H1 (cell line): ENCODE data around the gene GABRB2. TPM values are rescaled to one million over a fixed set of nuclear protein-coding genes. Genes with fewer than 3 reads are reported as not detected.

Source experiments
- CTCF ChIA-PET: fragments of 300-600 bp; sonication (Branson Sonifier 250); formaldehyde crosslinking; loops from one replicate; lab custom pipeline; 2021; ENCODE audit not compliant: partially characterized antibody; lab: Charles Lee
- POLR2A ChIA-PET: fragments of 300-600 bp; sonication (Branson Sonifier 250); formaldehyde crosslinking; loops from one replicate; lab custom pipeline; 2021; ENCODE audit warnings: inconsistent platforms; ENCODE audit not compliant: partially characterized antibody; lab: Charles Lee
- DNase-seq, 2 experiments: peaks; one replicate each; pipeline versions ENCODE4 v3.0.0 to v3.0.0-alpha.2; 2010 to 2022; ENCODE audit warnings: low spot score in 2 of 2, low read depth in 1 of 2, mixed read lengths in 1 of 2
- FAIRE-seq: peaks from 2 replicates; lab custom pipeline; 2011; peaks lifted over from hg19 to GRCh38; lab: Jason Lieb, UNC
- H2AFZ ChIP-seq: 2 replicates; pipeline ENCODE4 v1.8.1; 2012; ENCODE audit warnings: low read length, inconsistent platforms
- H2AK5ac ChIP-seq: 2 replicates; pipeline ENCODE4 v1.6.1; 2013; ENCODE audit warnings: low read depth, low read length
- H2BK120ac ChIP-seq: replicated peaks from 2 replicates; pipeline ENCODE3; 2013; ENCODE audit warnings: low read depth, low read length, inconsistent platforms
- H2BK12ac ChIP-seq: 2 replicates; pipeline ENCODE4 v1.6.1; 2013; ENCODE audit warnings: low read depth, low read length
- H2BK15ac ChIP-seq: 2 replicates; pipeline ENCODE4 v1.6.1; 2013; ENCODE audit warnings: low read length
- H2BK20ac ChIP-seq: 2 replicates; pipeline ENCODE4 v1.6.1; 2013; ENCODE audit warnings: low read length
- H2BK5ac ChIP-seq: 2 replicates; pipeline ENCODE4 v1.6.1; 2013; ENCODE audit warnings: low read depth, low read length
- H3K14ac ChIP-seq: 2 replicates; pipeline ENCODE4 v1.6.1; 2013; ENCODE audit warnings: inconsistent platforms; ENCODE audit not compliant: insufficient read length
- H3K18ac ChIP-seq: 2 replicates; pipeline ENCODE4 v1.6.1; 2013; ENCODE audit warnings: low read length; ENCODE audit errors: extremely low read depth
- H3K23ac ChIP-seq: 2 replicates; pipeline ENCODE4 v1.6.1; 2013; ENCODE audit warnings: inconsistent platforms; ENCODE audit not compliant: insufficient read length
- H3K23me2 ChIP-seq: 2 replicates; pipeline ENCODE4 v1.6.1; 2013; ENCODE audit warnings: low read depth, low read length
- H3K27ac ChIP-seq: 2 replicates; pipeline ENCODE4 v1.6.1; 2011; ENCODE audit warnings: low read depth, low read length, inconsistent platforms
- H3K27me3 ChIP-seq, 4 experiments: replicated peaks in 1 of 4; 1 replicate in 1 of 4; 2 replicates in 3 of 4; pipeline versions ENCODE4 v1.6.1 to v1.8.1; 2011 to 2013; ENCODE audit warnings: low read length in 3 of 4, mild to moderate bottlenecking in 3 of 4, inconsistent platforms in 2 of 4, mixed read lengths in 2 of 4, moderate library complexity in 1 of 4; ENCODE audit not compliant: control insufficient read depth in 3 of 4, insufficient read depth in 3 of 4; ENCODE audit errors: extremely low read depth in 1 of 4
- H3K36me3 ChIP-seq, 4 experiments: 2 replicates each; pipeline versions ENCODE4 v1.6.1 to v1.8.1; 2011 to 2013; ENCODE audit warnings: mild to moderate bottlenecking in 4 of 4, low read length in 3 of 4, moderate library complexity in 2 of 4, control low read depth in 1 of 4, inconsistent platforms in 1 of 4; ENCODE audit not compliant: insufficient read depth in 4 of 4, control insufficient read depth in 2 of 4
- H3K4ac ChIP-seq: replicated peaks from 2 replicates; pipeline ENCODE3; 2013; ENCODE audit warnings: low read length, low read depth, mixed read lengths, inconsistent platforms; ENCODE audit not compliant: insufficient read length
- H3K4me1 ChIP-seq, 4 experiments: replicated peaks in 1 of 4; 1 replicate in 1 of 4; 2 replicates in 3 of 4; pipeline versions ENCODE4 v1.6.1 to v1.8.1; 2011 to 2013; ENCODE audit warnings: low read length in 3 of 4, inconsistent platforms in 2 of 4, mixed read lengths in 1 of 4; ENCODE audit not compliant: insufficient read depth in 4 of 4, control insufficient read depth in 3 of 4
- H3K4me2 ChIP-seq, 2 experiments: 2 replicates each; pipeline versions ENCODE4 v1.6.1 to v1.8.1; 2011 to 2013; ENCODE audit warnings: low read depth in 2 of 2, low read length in 2 of 2, control low read depth in 1 of 2, inconsistent platforms in 1 of 2, mild to moderate bottlenecking in 1 of 2; ENCODE audit not compliant: insufficient read depth in 1 of 2
- H3K4me3 ChIP-seq, 4 experiments: fragments of 200-600, 300-600 bp in 1 of 4; sonication (generic), shearing (Covaris generic), sonication (Bioruptor Twin) in 1 of 4; 2 replicates each; pipeline versions ENCODE4 v1.5.1 to v1.8.1; 2011 to 2016; ENCODE audit warnings: low read length in 4 of 4, low read depth in 3 of 4, control low read depth in 2 of 4, inconsistent platforms in 2 of 4, mild to moderate bottlenecking in 2 of 4, mixed read lengths in 1 of 4, moderate library complexity in 1 of 4; ENCODE audit not compliant: insufficient read depth in 2 of 4; ENCODE audit errors: extremely low read depth in 1 of 4
- H3K56ac ChIP-seq: replicated peaks from 2 replicates; pipeline ENCODE3; 2013; ENCODE audit warnings: low read depth, mild to moderate bottlenecking, mixed read lengths, low read length, inconsistent platforms; ENCODE audit not compliant: insufficient read length
- H3K79me1 ChIP-seq: 2 replicates; pipeline ENCODE4 v1.6.1; 2013; ENCODE audit warnings: low read depth, low read length, control low read depth
- H3K79me2 ChIP-seq, 2 experiments: 2 replicates each; pipeline versions ENCODE4 v1.6.1 to v1.8.1; 2012 to 2013; ENCODE audit warnings: low read length in 2 of 2, mild to moderate bottlenecking in 2 of 2, inconsistent platforms in 1 of 2; ENCODE audit not compliant: insufficient read depth in 2 of 2, control insufficient read depth in 1 of 2
- H3K9ac ChIP-seq, 4 experiments: replicated peaks in 1 of 4; 1 replicate in 1 of 4; 2 replicates in 3 of 4; pipeline versions ENCODE4 v1.6.1 to v1.8.1; 2011 to 2013; ENCODE audit warnings: low read depth in 3 of 4, low read length in 3 of 4, control low read depth in 2 of 4, mild to moderate bottlenecking in 2 of 4, moderate library complexity in 2 of 4, inconsistent platforms in 1 of 4; ENCODE audit errors: extremely low read depth in 1 of 4
- H3K9me3 ChIP-seq, 2 experiments: 2 replicates each; pipeline versions ENCODE4 v1.6.1 to v1.8.1; 2012 to 2013; ENCODE audit warnings: mild to moderate bottlenecking in 2 of 2, moderate library complexity in 2 of 2, control low read depth in 1 of 2, inconsistent platforms in 1 of 2, low read depth in 1 of 2, low read length in 1 of 2, mixed read lengths in 1 of 2; ENCODE audit not compliant: insufficient read depth in 2 of 2
- H4K20me1 ChIP-seq, 2 experiments: replicated peaks in 1 of 2; 2 replicates each; pipeline versions ENCODE3 to v1.8.1; 2011 to 2013; ENCODE audit warnings: inconsistent platforms in 2 of 2, low read length in 2 of 2, mild to moderate bottlenecking in 1 of 2; ENCODE audit not compliant: insufficient read depth in 2 of 2, control insufficient read depth in 1 of 2
- H4K5ac ChIP-seq: 2 replicates; pipeline ENCODE4 v1.6.1; 2013; ENCODE audit warnings: low read length, low read depth, mixed read lengths, inconsistent platforms; ENCODE audit not compliant: insufficient read length
- H4K8ac ChIP-seq: 2 replicates; pipeline ENCODE4 v1.8.0; 2013; ENCODE audit warnings: mild to moderate bottlenecking, moderate library complexity, low read length, inconsistent platforms; ENCODE audit not compliant: insufficient read depth; ENCODE audit errors: extremely low read depth
- H4K91ac ChIP-seq: replicated peaks from 2 replicates; pipeline ENCODE3; 2013; ENCODE audit warnings: low read length, mixed read lengths, inconsistent platforms; ENCODE audit not compliant: insufficient read length
- BCL11A ChIP-seq, 2 experiments: IDR thresholded peaks; one replicate each; pipeline ENCODE4 v1.6.1; 2011; ENCODE audit warnings: low read depth in 2 of 2, low read length in 2 of 2, mild to moderate bottlenecking in 2 of 2
- CTCF ChIP-seq, 3 experiments: IDR thresholded peaks; 1 replicate in 2 of 3; 2 replicates in 1 of 3; pipeline versions ENCODE4 v1.5.1 to v1.6.1; 2011; ENCODE audit warnings: low read length in 3 of 3, mild to moderate bottlenecking in 3 of 3, inconsistent platforms in 2 of 3, low read depth in 1 of 3, moderate library complexity in 1 of 3; ENCODE audit not compliant: insufficient read depth in 1 of 3; ENCODE audit errors: control extremely low read depth in 1 of 3
- HDAC2 ChIP-seq, 2 experiments: fragments of 300-600 bp in 1 of 2; sonication (generic) in 1 of 2; IDR thresholded peaks; 2 replicates each; pipeline ENCODE4 v1.6.1; 2011 to 2012; ENCODE audit warnings: low read depth in 2 of 2, low read length in 2 of 2, mild to moderate bottlenecking in 2 of 2, moderate library complexity in 2 of 2, borderline replicate concordance in 1 of 2, inconsistent platforms in 1 of 2
- TBP ChIP-seq: IDR thresholded peaks from 2 replicates; pipeline ENCODE4 v1.6.1; 2011; ENCODE audit warnings: low read depth, low read length, improper control_type of control experiment
- WGBS, 2 experiments: shearing (Covaris generic) in 1 of 2; methylation state at CpG; one replicate each; pipeline versions ENCODE4 v1.1.6 to v1.1.7; 2013 to 2015; ENCODE audit warnings: low lambda C conversion rate in 2 of 2, mixed read lengths in 2 of 2, inconsistent platforms in 1 of 2, low coverage in 1 of 2, missing lambda C conversion rate in 1 of 2; ENCODE audit not compliant: insufficient replicate concordance in 2 of 2, insufficient coverage in 1 of 2, insufficient read length in 1 of 2; ENCODE audit errors: extremely low coverage in 1 of 2, missing lambda C conversion rate in 1 of 2; 5-methylcytosine and 5-hydroxymethylcytosine counted together
- polyA plus RNA-seq, 7 experiments: library from polyadenylated mRNA; depleted of rRNA in 3 of 7; stranded (reverse) in 5 of 7; unstranded in 2 of 7; fragments of >200 nt in 5 of 7; fragments of 200-250 nt in 2 of 7; gene quantifications; 1 replicate in 5 of 7; 2 replicates in 1 of 7; 4 replicates in 1 of 7; pipeline versions ENCODE4 v1.2.1 to v1.2.3, GENCODE V29; 2011 to 2013; ENCODE audit warnings: missing spikeins in 2 of 7, mixed read lengths in 2 of 7
- total RNA-seq: library from RNA; stranded (reverse); fragmentation: NEBNext Ultra II Directional; extraction: Animal tissue kit (Norgen Biotek cat#: 25700); gene quantifications from 2 replicates; pipeline ENCODE4 v1.2.1, GENCODE V29; 2021
- TF ChIP-seq, protein P1 (sequence below): IDR thresholded peaks from 2 replicates; pipeline ENCODE4 v1.6.1; 2011; ENCODE audit warnings: low read length, improper control_type of control experiment

The GABRB2 gene
- total and polyA plus RNA-seq, 2 of the 8 experiments (the other 6 are each of a cell fraction or from before 2014, with no cell fraction given) = 0.54 to 1.9 TPM

DNA sequence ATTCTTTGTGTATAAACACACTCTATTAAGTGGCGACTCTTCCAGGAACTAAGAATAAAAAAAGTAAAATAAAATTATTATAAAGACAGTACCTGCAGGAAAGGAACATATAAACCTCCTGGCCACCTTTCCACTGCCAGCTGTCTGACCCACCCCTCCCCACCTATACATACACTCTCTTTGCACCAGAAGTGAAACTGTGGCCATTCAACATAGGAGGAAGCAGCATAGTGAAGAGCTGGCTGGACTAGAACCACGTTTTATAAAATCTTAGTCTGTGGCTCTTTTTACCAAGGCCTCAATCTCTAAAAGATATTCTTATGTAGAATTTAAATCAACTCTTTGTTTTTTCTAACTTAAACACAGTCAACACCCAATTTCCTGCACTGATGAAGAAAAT, 289.6 kb downstream of the GABRB2 start:
- CTCF ChIA-PET = no interaction called here
- H3K23ac ChIP-seq = no peak overlapping the region
- H3K79me1 ChIP-seq = no peaks in the 10 kb centered on the region
- no peak overlapping the region for H3K4me3 ChIP-seq
- H3K36me3 ChIP-seq = no peaks in the 10 kb centered on the region
- DNase-seq (no peak), FAIRE-seq (no peak)
- WGBS, 2 experiments = 82% methylated on average over 2 of the region's 2 CpGs; no CpG with 5 or more reads in 1 of the 2 experiments
- no peaks in the 10 kb centered on the region for H4K20me1 ChIP-seq
- peaks cover 0 to 2% (median 0%) of the 10 kb centered on the region in 4 experiments; a peak in 4 of 7 replicates for H3K4me1 ChIP-seq
- H3K9ac ChIP-seq = no peak overlapping the region
- H3K56ac ChIP-seq = no peak overlapping the region
- no peak overlapping the region for H3K4me2 ChIP-seq
- no peak overlapping the region for H4K8ac ChIP-seq
- H3K18ac ChIP-seq = no peak overlapping the region
- H2BK15ac ChIP-seq = no peak overlapping the region
- H3K23me2 ChIP-seq = no peaks in the 10 kb centered on the region
- no peak overlapping the region for H2BK120ac ChIP-seq
- H2BK12ac ChIP-seq = no peak overlapping the region
- no peaks in the 10 kb centered on the region for H3K9me3 ChIP-seq
- no peak overlapping the region for H2AK5ac ChIP-seq
- H2BK5ac ChIP-seq = no peak overlapping the region
- POLR2A ChIA-PET = no interaction called here
- no peak overlapping the region for H3K14ac ChIP-seq
- H3K27me3 ChIP-seq = no peaks in the 10 kb centered on the region; a peak in 1 of 7 replicates
- H3K4ac ChIP-seq = no peak overlapping the region
- no peak overlapping the region for H2BK20ac ChIP-seq
- no peaks in the 10 kb centered on the region for H3K79me2 ChIP-seq
- TF ChIP-seq HDAC2 (IDR thresholded peaks at IDR 0.05; ENCODE audit: borderline replicate concordance in 1 of 2, low read depth in 2 of 2, low read length in 2 of 2) (no peak), TBP (no peak), BCL11A (IDR thresholded peaks at IDR 0.05; ENCODE audit: low read depth in 2 of 2, low read length in 2 of 2) (no peak), CTCF (IDR thresholded peaks at IDR 0.05; ENCODE audit: control extremely low read depth in 1 of 3, insufficient read depth in 1 of 3, low read depth in 1 of 3, low read length in 3 of 3) (no peak)
- TF ChIP-seq, protein P1, sequence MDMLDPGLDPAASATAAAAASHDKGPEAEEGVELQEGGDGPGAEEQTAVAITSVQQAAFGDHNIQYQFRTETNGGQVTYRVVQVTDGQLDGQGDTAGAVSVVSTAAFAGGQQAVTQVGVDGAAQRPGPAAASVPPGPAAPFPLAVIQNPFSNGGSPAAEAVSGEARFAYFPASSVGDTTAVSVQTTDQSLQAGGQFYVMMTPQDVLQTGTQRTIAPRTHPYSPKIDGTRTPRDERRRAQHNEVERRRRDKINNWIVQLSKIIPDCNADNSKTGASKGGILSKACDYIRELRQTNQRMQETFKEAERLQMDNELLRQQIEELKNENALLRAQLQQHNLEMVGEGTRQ = no peak
- H4K91ac ChIP-seq = no peak overlapping the region
- H3K27ac ChIP-seq = no peak overlapping the region
- no peak overlapping the region for H2AFZ ChIP-seq
- no peak overlapping the region for H4K5ac ChIP-seq
